LNCAP (cell line): Measurements from ENCODE around the gene OR4K2.

Source experiments
- TF ChIP-seq, protein P1 (sequence below): fragments of 450-650 bp; IDR thresholded peaks from 2 replicates; pipeline ENCODE4 v1.5.1; 2017; ENCODE audit warnings: mild to moderate bottlenecking

Gene OR4K2

DNA sequence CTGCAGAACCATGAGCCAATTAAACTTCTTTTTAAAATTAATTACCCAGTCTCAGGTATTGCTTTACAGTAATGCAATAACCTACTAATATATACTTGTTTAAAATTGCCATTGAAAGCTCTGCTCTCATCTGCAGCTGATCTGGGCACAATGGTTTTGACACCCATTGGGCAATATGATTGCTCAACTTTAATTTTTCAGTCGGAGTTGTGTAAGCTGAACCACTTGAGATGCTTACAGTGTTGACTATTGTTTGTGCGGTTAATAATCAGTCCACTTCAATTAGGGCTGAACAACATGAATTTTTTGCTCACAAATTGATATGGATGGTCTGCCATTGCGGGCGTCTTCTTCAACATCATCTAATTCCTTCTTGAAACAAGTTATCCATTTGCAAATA is 27.5 kb downstream of the OR4K2 start:
- TF ChIP-seq, protein P1, sequence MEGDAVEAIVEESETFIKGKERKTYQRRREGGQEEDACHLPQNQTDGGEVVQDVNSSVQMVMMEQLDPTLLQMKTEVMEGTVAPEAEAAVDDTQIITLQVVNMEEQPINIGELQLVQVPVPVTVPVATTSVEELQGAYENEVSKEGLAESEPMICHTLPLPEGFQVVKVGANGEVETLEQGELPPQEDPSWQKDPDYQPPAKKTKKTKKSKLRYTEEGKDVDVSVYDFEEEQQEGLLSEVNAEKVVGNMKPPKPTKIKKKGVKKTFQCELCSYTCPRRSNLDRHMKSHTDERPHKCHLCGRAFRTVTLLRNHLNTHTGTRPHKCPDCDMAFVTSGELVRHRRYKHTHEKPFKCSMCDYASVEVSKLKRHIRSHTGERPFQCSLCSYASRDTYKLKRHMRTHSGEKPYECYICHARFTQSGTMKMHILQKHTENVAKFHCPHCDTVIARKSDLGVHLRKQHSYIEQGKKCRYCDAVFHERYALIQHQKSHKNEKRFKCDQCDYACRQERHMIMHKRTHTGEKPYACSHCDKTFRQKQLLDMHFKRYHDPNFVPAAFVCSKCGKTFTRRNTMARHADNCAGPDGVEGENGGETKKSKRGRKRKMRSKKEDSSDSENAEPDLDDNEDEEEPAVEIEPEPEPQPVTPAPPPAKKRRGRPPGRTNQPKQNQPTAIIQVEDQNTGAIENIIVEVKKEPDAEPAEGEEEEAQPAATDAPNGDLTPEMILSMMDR = no peak

DNA sequence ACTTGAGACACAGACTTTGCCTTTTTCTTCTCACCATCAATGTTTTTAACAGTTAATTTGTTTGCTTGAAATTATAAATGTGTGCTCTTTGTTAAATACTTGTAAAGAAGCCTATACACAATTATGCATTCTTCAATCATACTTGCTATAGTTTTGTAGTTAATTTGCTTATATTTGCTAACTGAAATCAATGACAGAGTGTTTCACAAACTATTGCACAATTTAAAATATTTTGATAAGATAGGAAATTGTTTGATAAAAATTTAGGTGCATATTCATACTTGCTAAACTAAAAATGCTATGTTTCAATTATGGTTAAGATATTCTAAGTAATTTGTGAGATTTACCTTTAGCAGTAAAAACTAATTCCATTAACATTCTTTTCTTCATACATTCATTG is 31.7 kb downstream of the OR4K2 start:
- TF ChIP-seq, protein P1 = no peak

DNA sequence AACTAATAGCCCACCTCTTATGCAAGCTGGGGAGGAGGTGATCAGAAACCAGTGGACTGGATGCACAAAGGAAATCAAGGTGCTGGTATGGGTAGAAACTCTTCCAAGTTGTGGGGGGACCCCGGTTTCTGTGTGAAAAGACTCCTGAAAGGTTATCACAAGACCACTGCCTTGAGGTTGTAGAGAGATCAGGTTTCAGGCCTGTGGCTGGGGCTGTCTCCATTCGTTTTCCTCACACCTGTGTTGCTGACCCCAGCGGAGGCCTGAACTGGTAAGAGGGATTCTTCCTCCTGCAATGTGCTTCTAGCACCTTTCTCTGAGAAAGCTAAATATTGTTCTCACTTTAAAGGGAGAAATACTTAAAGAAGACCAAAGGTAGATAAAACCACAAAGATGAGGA is 36.2 kb downstream of the OR4K2 start:
- TF ChIP-seq, protein P1 = no peak

DNA sequence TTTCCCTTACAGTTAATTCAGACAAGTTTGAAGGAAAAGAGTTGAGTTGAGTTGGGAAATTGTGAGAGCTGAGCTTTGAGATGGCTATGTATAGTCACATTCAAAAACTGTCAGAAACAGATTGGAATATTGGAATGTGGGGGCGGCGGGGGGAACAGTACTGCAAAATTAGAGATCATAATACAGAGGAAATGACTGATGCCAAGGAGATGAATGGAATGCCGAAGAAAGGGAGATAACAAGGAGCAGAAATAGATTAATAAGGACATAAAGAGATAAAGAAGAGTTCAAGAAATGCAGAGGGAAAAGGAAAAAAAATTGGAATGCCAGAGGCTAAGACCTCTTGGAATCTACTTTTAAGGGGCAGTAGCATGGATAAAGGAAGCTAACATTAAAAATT is 42.3 kb downstream of the OR4K2 start:
- TF ChIP-seq, protein P1 = no peak

DNA sequence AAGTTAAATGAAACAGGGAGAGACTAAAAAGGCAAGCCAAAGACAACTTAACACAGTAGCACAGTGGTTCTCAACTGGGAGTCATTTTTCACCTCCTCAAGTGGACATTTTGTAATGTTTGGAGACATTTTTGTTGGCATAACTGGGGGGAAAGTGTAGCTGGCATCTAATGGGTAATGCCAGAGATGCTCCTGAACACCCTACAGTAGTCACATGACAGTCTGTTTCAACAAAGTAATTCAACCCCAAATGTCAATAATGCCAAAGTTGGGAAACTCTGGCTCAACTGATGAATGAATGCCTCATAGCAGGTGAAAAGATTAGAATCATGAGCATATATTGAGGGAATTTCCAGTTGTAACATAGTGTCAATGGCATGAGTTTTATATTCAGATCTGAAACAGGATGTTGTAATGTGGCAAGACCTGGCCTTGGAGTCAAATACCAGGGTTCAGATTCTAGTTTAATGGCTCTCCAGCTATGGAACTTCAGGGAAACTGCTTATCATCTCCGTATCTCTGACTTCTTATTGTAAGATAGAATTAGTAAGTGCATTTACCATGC is 43.1 kb downstream of the OR4K2 start:
- TF ChIP-seq, protein P1 = no peak

DNA sequence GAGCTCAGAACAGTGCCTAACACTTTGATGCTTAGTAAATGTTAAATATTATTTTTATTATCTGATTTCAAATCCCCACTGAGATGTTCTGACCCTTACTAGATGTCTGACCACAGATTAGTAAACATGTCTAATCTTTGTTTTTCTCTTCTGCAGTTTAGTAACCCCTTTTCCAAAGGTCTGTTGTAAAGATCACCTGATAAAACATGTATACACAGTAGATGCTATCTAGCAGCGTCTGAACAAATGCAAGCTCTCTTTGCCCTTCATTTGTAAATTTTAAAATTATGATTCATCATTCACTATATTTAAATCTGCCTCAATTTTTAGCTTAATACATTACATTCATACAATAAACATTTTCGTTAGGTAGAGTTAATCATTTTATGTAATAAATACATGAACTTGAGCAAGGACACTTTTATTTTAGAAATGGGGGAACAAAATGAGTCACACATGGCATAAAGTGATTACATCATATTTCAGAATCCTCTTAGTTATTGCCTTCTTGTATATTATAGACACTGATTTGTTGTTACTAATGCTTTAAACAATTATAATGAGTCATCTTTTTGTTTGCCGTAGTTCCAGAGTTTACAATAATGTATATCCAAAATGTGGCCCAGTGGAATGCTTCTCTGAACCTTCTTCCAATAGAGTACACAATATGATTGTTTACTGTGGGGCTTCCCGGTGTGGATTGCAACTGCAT is 43.8 kb downstream of the OR4K2 start:
- TF ChIP-seq, protein P1 = no peak

DNA sequence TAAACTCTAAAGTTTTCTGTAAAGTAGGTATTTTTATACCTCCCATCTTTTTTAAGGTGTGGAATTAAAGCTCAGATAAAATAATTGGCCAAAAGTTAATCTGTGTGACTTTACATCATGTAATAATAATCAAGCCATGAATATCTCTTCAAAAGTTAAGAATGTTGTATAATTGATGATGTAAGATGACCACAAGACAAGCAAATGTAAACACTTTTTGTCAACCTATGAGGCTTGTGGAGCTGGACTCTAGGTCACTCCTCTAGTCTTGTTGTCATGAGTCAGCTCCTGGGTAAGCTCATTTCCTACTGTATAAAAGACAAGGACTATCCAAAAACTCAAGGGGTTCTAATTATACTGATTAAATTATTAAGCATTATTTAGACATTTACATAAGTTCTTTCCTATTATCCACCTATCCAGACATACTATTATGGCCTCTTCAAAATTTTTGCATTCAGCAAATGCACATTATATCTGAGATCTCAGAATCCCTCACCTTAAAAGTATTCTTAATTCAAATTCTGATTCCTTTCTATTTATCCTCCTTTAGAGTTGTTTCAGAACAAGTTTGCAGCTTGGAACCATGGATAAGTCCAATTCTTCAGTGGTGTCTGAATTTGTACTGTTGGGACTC is 45.2 kb downstream of the OR4K2 start, which contains the start of gene OR4K5:
Gene OR4K5, plus strand, starts transcription at position 587 of the 637 bp plus-strand sequence. Its CDS starts 0 bp downstream, at position 587.
- TF ChIP-seq, protein P1 = no peak
